IMR-90 (cell line): ENCODE measurements around the gene IPO7. TPM values are rescaled to one million over a fixed set of nuclear protein-coding genes. Genes with fewer than 3 reads are reported as not detected.

ENCODE experiments used
- ATAC-seq: fragments of 200-7000 bp; cut with Tn5 transposase; 2 replicates; pipeline ENCODE4 v1.9.1; 2020; ENCODE audit warnings: low read depth, mild to moderate bottlenecking, moderate library complexity
- BruUV-seq: library from RNA; stranded (reverse); fragments of 400-500 nt; replicated peaks from 2 replicates; lab custom pipeline; 2021; lab: Mats Ljungman, UMichigan
- CTCF ChIA-PET: fragments of 300-600 bp; formaldehyde crosslinking; extraction: SDS; loops from one replicate; lab custom pipeline; 2021; ENCODE audit warnings: antibody characterized with exemption; lab: Yijun Ruan, JAX
- POLR2A ChIA-PET: fragments of 300-600 bp; sonication (Branson Sonifier 250); formaldehyde crosslinking; loops from one replicate; lab custom pipeline; 2022; ENCODE audit warnings: antibody characterized with exemption; ENCODE audit not compliant: unreplicated experiment; lab: Charles Lee
- DNase-seq: peaks from one replicate; pipeline ENCODE4 v3.0.0; 2013
- H2AFZ ChIP-seq: replicated peaks from 2 replicates; pipeline ENCODE3; 2013; ENCODE audit warnings: low read length, mild to moderate bottlenecking; ENCODE audit not compliant: poor library complexity
- H2AK5ac ChIP-seq: 2 replicates; pipeline ENCODE4 v1.6.1; 2013; ENCODE audit warnings: low read depth, low read length, inconsistent platforms
- H2AK9ac ChIP-seq: replicated peaks from 2 replicates; pipeline ENCODE3; 2013; ENCODE audit warnings: mild to moderate bottlenecking, low read depth, low read length, moderate library complexity; ENCODE audit not compliant: poor library complexity
- H2BK120ac ChIP-seq: 2 replicates; pipeline ENCODE4 v1.6.1; 2013; ENCODE audit warnings: low read depth, low read length, inconsistent platforms
- H2BK15ac ChIP-seq: 3 replicates; pipeline ENCODE4 v1.6.1; 2013; ENCODE audit warnings: low read depth, low read length, inconsistent platforms
- H2BK20ac ChIP-seq: 2 replicates; pipeline ENCODE4 v1.6.1; 2013; ENCODE audit warnings: low read depth, mild to moderate bottlenecking, inconsistent platforms, low read length, moderate library complexity
- H2BK5ac ChIP-seq: 2 replicates; pipeline ENCODE4 v1.6.1; 2013; ENCODE audit warnings: mild to moderate bottlenecking, low read depth, low read length, inconsistent platforms; ENCODE audit not compliant: poor library complexity, severe bottlenecking
- H3K14ac ChIP-seq: replicated peaks from 2 replicates; pipeline ENCODE4 v1.6.1; 2013; ENCODE audit warnings: low read depth, low read length, inconsistent platforms
- H3K18ac ChIP-seq: 2 replicates; pipeline ENCODE4 v1.6.1; 2013; ENCODE audit warnings: low read depth, low read length, control low read depth
- H3K23ac ChIP-seq: 2 replicates; pipeline ENCODE4 v1.6.1; 2013; ENCODE audit warnings: low read depth, low read length, inconsistent platforms
- H3K27ac ChIP-seq: 2 replicates; pipeline ENCODE4 v1.5.1; 2013; ENCODE audit warnings: mild to moderate bottlenecking, control low read depth, low read length; ENCODE audit not compliant: insufficient read depth
- H3K27me3 ChIP-seq: 2 replicates; pipeline ENCODE4 v1.6.1; 2013; ENCODE audit warnings: low read length; ENCODE audit not compliant: control insufficient read depth, insufficient read depth
- H3K36me3 ChIP-seq: 2 replicates; pipeline ENCODE4 v1.6.1; 2013; ENCODE audit warnings: low read length, mixed read lengths; ENCODE audit not compliant: control insufficient read depth, insufficient read depth
- H3K4ac ChIP-seq: 2 replicates; pipeline ENCODE4 v1.6.1; 2013; ENCODE audit warnings: low read depth, low read length, inconsistent platforms
- H3K4me1 ChIP-seq: 2 replicates; pipeline ENCODE4 v1.6.1; 2013; ENCODE audit warnings: low read length, mixed read lengths; ENCODE audit not compliant: control insufficient read depth, insufficient read depth
- H3K4me2 ChIP-seq: 2 replicates; pipeline ENCODE4 v1.6.1; 2013; ENCODE audit warnings: low read depth, mild to moderate bottlenecking, control low read depth, low read length, moderate library complexity
- H3K4me3 ChIP-seq: 2 replicates; pipeline ENCODE4 v1.5.1; 2013; ENCODE audit warnings: low read depth, mild to moderate bottlenecking, control low read depth, low read length, moderate library complexity; ENCODE audit not compliant: insufficient read depth
- H3K56ac ChIP-seq: 2 replicates; pipeline ENCODE4 v1.6.1; 2013; ENCODE audit warnings: low read length, inconsistent platforms; ENCODE audit not compliant: insufficient read depth; ENCODE audit errors: extremely low read depth
- H3K79me1 ChIP-seq, 2 experiments: 2 replicates each; pipeline ENCODE4 v1.6.1; 2013; ENCODE audit warnings: low read length in 2 of 2, inconsistent platforms in 1 of 2, low read depth in 1 of 2
- H3K9ac ChIP-seq: 2 replicates; pipeline ENCODE4 v1.6.1; 2013; ENCODE audit warnings: low read depth, low read length, control low read depth
- H3K9me1 ChIP-seq: 2 replicates; pipeline ENCODE4 v1.6.1; 2013; ENCODE audit warnings: low read length, inconsistent platforms; ENCODE audit not compliant: insufficient read depth
- H3K9me3 ChIP-seq: 2 replicates; pipeline ENCODE4 v1.6.1; 2013; ENCODE audit warnings: low read length; ENCODE audit not compliant: control insufficient read depth, insufficient read depth
- H4K20me1 ChIP-seq: 2 replicates; pipeline ENCODE4 v1.6.1; 2013; ENCODE audit warnings: low read length, inconsistent platforms; ENCODE audit not compliant: insufficient read depth
- H4K5ac ChIP-seq: 2 replicates; pipeline ENCODE4 v1.6.1; 2013; ENCODE audit warnings: mild to moderate bottlenecking, low read depth, low read length, control low read depth
- H4K8ac ChIP-seq, 2 experiments: 2 replicates each; pipeline ENCODE4 v1.6.1; 2013; ENCODE audit warnings: low read depth in 2 of 2, low read length in 2 of 2, control low read depth in 1 of 2, inconsistent platforms in 1 of 2
- H4K91ac ChIP-seq: 2 replicates; pipeline ENCODE4 v1.6.1; 2013; ENCODE audit warnings: low read depth, low read length, inconsistent platforms; ENCODE audit not compliant: insufficient read depth
- CEBPB ChIP-seq: IDR thresholded peaks from 2 replicates; pipeline ENCODE4 v1.6.1; 2012; ENCODE audit warnings: low read depth, low read length, improper control_type of control experiment
- CHD1 ChIP-seq: IDR thresholded peaks from 2 replicates; pipeline ENCODE4 v1.6.1; 2012; ENCODE audit warnings: low read depth, low read length, improper control_type of control experiment
- FOS ChIP-seq: fragments of 150-350 bp; IDR thresholded peaks from 2 replicates; pipeline ENCODE4 v1.6.1; 2016; ENCODE audit warnings: low read depth, low read length
- MAZ ChIP-seq: IDR thresholded peaks from 2 replicates; pipeline ENCODE4 v1.6.1; 2012; ENCODE audit warnings: low read depth, mild to moderate bottlenecking, low read length, improper control_type of control experiment, moderate library complexity, borderline replicate concordance
- MXI1 ChIP-seq: IDR thresholded peaks from 2 replicates; pipeline ENCODE4 v1.6.1; 2012; ENCODE audit warnings: low read depth, mild to moderate bottlenecking, low read length, moderate library complexity, borderline replicate concordance
- NFE2L2 ChIP-seq: fragments of 150-350 bp; IDR thresholded peaks from 2 replicates; pipeline ENCODE4 v1.6.1; 2016; ENCODE audit warnings: low read depth, mild to moderate bottlenecking, low read length
- POLR2A ChIP-seq: IDR thresholded peaks from 2 replicates; pipeline ENCODE4 v1.6.1; 2012; ENCODE audit warnings: mild to moderate bottlenecking, low read depth, low read length
- RAD21 ChIP-seq: IDR thresholded peaks from 2 replicates; pipeline ENCODE4 v1.6.1; 2012; ENCODE audit warnings: low read length, improper control_type of control experiment
- RCOR1 ChIP-seq: IDR thresholded peaks from 2 replicates; pipeline ENCODE4 v1.6.1; 2012; ENCODE audit warnings: mild to moderate bottlenecking, low read length, improper control_type of control experiment; ENCODE audit not compliant: insufficient replicate concordance
- RFX5 ChIP-seq: IDR thresholded peaks from 2 replicates; pipeline ENCODE4 v1.8.0; 2012; ENCODE audit warnings: low read depth, mild to moderate bottlenecking, low read length, moderate library complexity
- SMC3 ChIP-seq: fragments of 150-350 bp; IDR thresholded peaks from 2 replicates; pipeline ENCODE4 v1.6.1; 2016; ENCODE audit warnings: low read depth, mild to moderate bottlenecking, antibody characterized with exemption, low read length, moderate library complexity
- WGBS, 2 experiments: methylation state at CpG; one replicate each; pipeline versions ENCODE4 v1.1.5 to v1.1.7; 2013; ENCODE audit warnings: missing lambda C conversion rate in 2 of 2; ENCODE audit not compliant: insufficient read length in 1 of 2; ENCODE audit errors: extremely low coverage in 2 of 2; 5-methylcytosine and 5-hydroxymethylcytosine counted together
- dilution Hi-C: fragments of 300-500 bp; cut with HindIII; formaldehyde crosslinking; loops from one replicate; pipeline ENCODE4 v1.14.3; 2018; ENCODE audit warnings: low sequenced_read_pairs; ENCODE audit not compliant: unreplicated experiment
- in situ Hi-C: fragments of 300-500 bp; cut with MboI; formaldehyde crosslinking; loops from 3 replicates; pipeline ENCODE4 v1.14.3; 2019; ENCODE audit warnings: low sequenced_read_pairs, inconsistent platforms, mixed read lengths
- intact Hi-C: fragments of 100-400 bp; cut with micrococcal nuclease; formaldehyde crosslinking; loops from 2 replicates; pipeline ENCODE4 v1.10.0; 2022
- polyA plus RNA-seq, 3 experiments: library from polyadenylated mRNA; depleted of rRNA; stranded (reverse); fragments of >200 nt; gene quantifications; 2 replicates each; pipeline ENCODE4 v1.2.3, GENCODE V29; 2012; ENCODE audit warnings: low replicate concordance in 1 of 3
- total RNA-seq: library from RNA; depleted of rRNA; stranded (reverse); fragments of >200 nt; gene quantifications from 2 replicates; pipeline ENCODE4 v1.2.3, GENCODE V29; 2012
- TF ChIP-seq, protein P1 (sequence below): fragments of 150-350 bp; IDR thresholded peaks from 2 replicates; pipeline ENCODE4 v1.6.1; 2016; ENCODE audit warnings: low read depth, mild to moderate bottlenecking, low read length, moderate library complexity, borderline replicate concordance
- TF ChIP-seq, protein P2 (sequence below): fragments of 150-350 bp; IDR thresholded peaks from 2 replicates; pipeline ENCODE4 v1.6.1; 2017; ENCODE audit warnings: mild to moderate bottlenecking, antibody characterized with exemption, low read length, low read depth

Gene IPO7
- total and polyA plus RNA-seq, 2 of the 4 experiments (the other 2 are of a cell fraction), result 40.6 to 110 TPM

DNA sequence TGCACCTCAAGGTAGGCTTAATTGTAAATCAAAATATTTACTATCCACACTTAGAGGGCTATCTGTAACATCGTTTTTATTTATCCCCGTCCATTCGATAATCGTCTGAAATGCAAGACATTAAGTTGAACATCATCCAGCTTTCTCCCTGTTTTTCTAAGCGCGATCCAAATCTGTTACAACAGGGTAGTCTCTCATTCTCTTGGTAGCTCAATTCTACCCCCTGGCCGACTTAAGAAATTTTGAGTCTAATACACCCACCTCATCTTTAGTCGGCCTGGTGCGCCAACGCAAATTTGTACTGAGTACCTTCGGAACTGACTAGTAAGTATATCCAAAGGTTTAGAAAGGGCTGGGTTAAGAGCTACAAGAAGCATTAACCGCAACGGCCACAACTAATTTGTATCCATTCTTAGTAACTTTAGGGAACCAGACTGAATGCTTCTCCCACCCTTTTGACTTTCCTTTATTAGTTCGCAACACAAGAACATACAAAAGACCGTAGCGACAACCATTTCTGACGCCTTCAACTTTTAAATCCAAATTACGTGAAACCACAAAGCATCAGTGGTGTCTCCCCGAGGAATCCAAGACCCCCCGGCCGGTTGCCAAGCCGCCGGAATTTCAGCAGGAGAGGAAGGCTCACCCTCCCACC lies 75.3 kb downstream of the IPO7 start:
- intact Hi-C loops, result loop anchor here (1.0 to 5.0 kb wide), 3 partner anchors 114 to 289 kb away; partner anchors contain the start of gene WEE1
- Histone ChIP-seq H2BK20ac (0 out of 2 replicates have a peak overlapping the region, but pooled peaks have one; percentile 23), H2BK120ac (peak overlapping the region; percentile 72), H3K27ac (peak overlapping the region; percentile 91), H3K4ac (peak overlapping the region; percentile 100), H2AFZ (peak overlapping the region; percentile 88), H2BK5ac (peak overlapping the region; percentile 92), H4K5ac (peak overlapping the region; percentile 98), H3K36me3 (no peaks in the 10 kb centered on the region), H3K56ac (peak overlapping the region; percentile 99), H4K8ac (peak overlapping the region; percentile 94 to 99), H3K9me3 (no peaks in the 10 kb centered on the region), H3K27me3 (no peaks in the 10 kb centered on the region), H2BK15ac (peak overlapping the region; percentile 3; the same call in 1 of the 3 replicates), H2AK5ac (peak overlapping the region; percentile 100), H3K4me1 (no peaks in the 10 kb centered on the region), H3K18ac (peak overlapping the region; percentile 97), H3K4me2 (peak overlapping the region; percentile 94), H2AK9ac (peak overlapping the region; percentile 100), H3K14ac (peak overlapping the region; percentile 100), H3K9me1 (no peaks in the 10 kb centered on the region), H4K91ac (peak overlapping the region; percentile 100), H3K79me1 (peaks cover 12 to 34% of the 10 kb centered on the region in 2 experiments), H3K23ac (peak overlapping the region; percentile 100), H3K4me3 (peak overlapping the region; percentile 81), H4K20me1 (no peaks in the 10 kb centered on the region), H3K9ac (peak overlapping the region; percentile 95)
- dilution Hi-C loops, result no loop called here
- peak; percentile 64 for DNase-seq
- in situ Hi-C loops, result no loop called here
- no peak for TF ChIP-seq MXI1
- no peak for TF ChIP-seq SMC3
- TF ChIP-seq CEBPB, result no peak
- no peak for TF ChIP-seq RFX5
- TF ChIP-seq FOS, result no peak
- TF ChIP-seq, protein P1, sequence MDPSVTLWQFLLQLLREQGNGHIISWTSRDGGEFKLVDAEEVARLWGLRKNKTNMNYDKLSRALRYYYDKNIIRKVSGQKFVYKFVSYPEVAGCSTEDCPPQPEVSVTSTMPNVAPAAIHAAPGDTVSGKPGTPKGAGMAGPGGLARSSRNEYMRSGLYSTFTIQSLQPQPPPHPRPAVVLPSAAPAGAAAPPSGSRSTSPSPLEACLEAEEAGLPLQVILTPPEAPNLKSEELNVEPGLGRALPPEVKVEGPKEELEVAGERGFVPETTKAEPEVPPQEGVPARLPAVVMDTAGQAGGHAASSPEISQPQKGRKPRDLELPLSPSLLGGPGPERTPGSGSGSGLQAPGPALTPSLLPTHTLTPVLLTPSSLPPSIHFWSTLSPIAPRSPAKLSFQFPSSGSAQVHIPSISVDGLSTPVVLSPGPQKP, result no peak
- no peak for TF ChIP-seq NFE2L2
- TF ChIP-seq, protein P2, sequence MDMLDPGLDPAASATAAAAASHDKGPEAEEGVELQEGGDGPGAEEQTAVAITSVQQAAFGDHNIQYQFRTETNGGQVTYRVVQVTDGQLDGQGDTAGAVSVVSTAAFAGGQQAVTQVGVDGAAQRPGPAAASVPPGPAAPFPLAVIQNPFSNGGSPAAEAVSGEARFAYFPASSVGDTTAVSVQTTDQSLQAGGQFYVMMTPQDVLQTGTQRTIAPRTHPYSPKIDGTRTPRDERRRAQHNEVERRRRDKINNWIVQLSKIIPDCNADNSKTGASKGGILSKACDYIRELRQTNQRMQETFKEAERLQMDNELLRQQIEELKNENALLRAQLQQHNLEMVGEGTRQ, result no peak
- TF ChIP-seq RCOR1, result no peak
- TF ChIP-seq CHD1, result no peak
- TF ChIP-seq POLR2A, result no peak
- no peak for TF ChIP-seq RAD21
- no peak for TF ChIP-seq MAZ
- POLR2A ChIA-PET, result interaction anchor here (0.6 to 1.2 kb wide), 5 partner anchors 15 to 588 kb away, joined by 3 read pairs; no protein-coding TSS in a partner anchor
- BruUV-seq, result TSS peak; percentile 91
- CTCF ChIA-PET, result no interaction called here
- ATAC-seq, result no peak
- 1% methylated on average over 11 of the region's 23 CpGs; no CpG with 5 or more reads in 1 of the 2 experiments for WGBS, 2 experiments
